ENCODE measurements around the gene ATF7. TPM values are rescaled to one million over a fixed set of nuclear protein-coding genes. Genes with fewer than 3 reads are reported as not detected.
"Not testable (repeated sequence)": the region's sequence is repeated elsewhere in the genome, so short reads cannot be mapped to it uniquely, and the experiment has no call there.

ATF7 gene
- total RNA-seq: 10 to 100 TPM; 28.1 to 31.5 TPM

- Mint-ChIP-seq H3K4me3 (peak within 1 kb of the TSS; percentile 97), H3K9me3 (no peaks in the 10 kb centered on the region), H3K4me1 (peaks cover 29% of the 10 kb centered on the region), H3K27ac (peak within 1 kb of the TSS; percentile 98), H3K36me3 (ENCODE audit: low read depth) (peaks cover 27% of the 10 kb centered on the region), H3K27me3 (no peaks in the 10 kb centered on the region)
- peak; percentile 97 for ATAC-seq (replicated peaks)
These were observed at the start of gene ATF7 for GRCh38 chr12:53625946-53626701. Gene ATF7, minus strand, starts transcription at chr12:53626382. Its CDS starts 25,382 bp downstream, at chr12:53601000.

- Mint-ChIP-seq H3K27ac (peak overlapping the region; percentile 95), H3K27me3 (peaks cover 15% of the 10 kb centered on the region), H3K36me3 (ENCODE audit: low read depth) (peaks cover 60% of the 10 kb centered on the region), H3K4me1 (peaks cover 15% of the 10 kb centered on the region), H3K4me3 (peak overlapping the region; percentile 94), H3K9me3 (no peaks in the 10 kb centered on the region)
- ATAC-seq (replicated peaks): no peak
These were observed 49.0 kb upstream of the ATF7 start for GRCh38 chr12:53674977-53675700.

GRCh38 chr12:53670971-53671370, 44.8 kb upstream of the ATF7 start:
- Mint-ChIP-seq H3K36me3 (ENCODE audit: low read depth) (peaks cover 96% of the 10 kb centered on the region), H3K9me3 (no peaks in the 10 kb centered on the region), H3K27me3 (no peaks in the 10 kb centered on the region), H3K4me1 (peaks cover 10% of the 10 kb centered on the region), H3K27ac (peak overlapping the region; percentile 3), H3K4me3 (no peak overlapping the region)
- no peak for ATAC-seq (replicated peaks)

GRCh38 chr12:53670308-53670707, 44.1 kb upstream of the ATF7 start:
- no peaks in the 10 kb centered on the region for H3K9me3 Mint-ChIP-seq
- no peaks in the 10 kb centered on the region for H3K27me3 Mint-ChIP-seq
- H3K36me3 Mint-ChIP-seq (ENCODE audit: low read depth): peaks cover 97% of the 10 kb centered on the region
- peaks cover 10% of the 10 kb centered on the region for H3K4me1 Mint-ChIP-seq
- H3K27ac Mint-ChIP-seq: no peak overlapping the region
- no peak for ATAC-seq (replicated peaks)
- no peak overlapping the region for H3K4me3 Mint-ChIP-seq

GRCh38 chr12:53667080-53667479, 40.9 kb upstream of the ATF7 start:
- Mint-ChIP-seq H3K27me3 (no peaks in the 10 kb centered on the region), H3K36me3 (ENCODE audit: low read depth) (peaks cover 95% of the 10 kb centered on the region), H3K9me3 (no peaks in the 10 kb centered on the region), H3K4me1 (peaks cover 5% of the 10 kb centered on the region), H3K27ac (no peak overlapping the region), H3K4me3 (no peak overlapping the region)
- no peak for ATAC-seq (replicated peaks)

- Mint-ChIP-seq H3K27ac (no peak overlapping the region), H3K9me3 (no peaks in the 10 kb centered on the region)
These were observed 38.8 kb upstream of the ATF7 start for GRCh38 chr12:53664936-53665335.

GRCh38 chr12:53664191-53664590, 38.0 kb upstream of the ATF7 start:
- H3K36me3 Mint-ChIP-seq (ENCODE audit: low read depth): peaks cover 78% of the 10 kb centered on the region
- no peaks in the 10 kb centered on the region for H3K9me3 Mint-ChIP-seq
- no peak overlapping the region for H3K4me3 Mint-ChIP-seq
- H3K27ac Mint-ChIP-seq: no peak overlapping the region
- ATAC-seq (replicated peaks): no peak
- no peaks in the 10 kb centered on the region for H3K4me1 Mint-ChIP-seq
- no peaks in the 10 kb centered on the region for H3K27me3 Mint-ChIP-seq

More at GRCh38 chr12:53664936-53665335, 38.8 kb upstream of the ATF7 start:
- H3K4me3 Mint-ChIP-seq: no peak overlapping the region
- H3K4me1 Mint-ChIP-seq: no peaks in the 10 kb centered on the region
- H3K27me3 Mint-ChIP-seq: no peaks in the 10 kb centered on the region
- no peak for ATAC-seq (replicated peaks)
- H3K36me3 Mint-ChIP-seq (ENCODE audit: low read depth): peaks cover 86% of the 10 kb centered on the region

- H3K4me1 Mint-ChIP-seq: no peaks in the 10 kb centered on the region
- H3K27ac Mint-ChIP-seq: no peak overlapping the region
- H3K36me3 Mint-ChIP-seq (ENCODE audit: low read depth): peaks cover 37% of the 10 kb centered on the region
- H3K27me3 Mint-ChIP-seq: no peaks in the 10 kb centered on the region
- ATAC-seq (replicated peaks): no peak
- no peak overlapping the region for H3K4me3 Mint-ChIP-seq
- H3K9me3 Mint-ChIP-seq: no peaks in the 10 kb centered on the region
These were observed 33.9 kb upstream of the ATF7 start for GRCh38 chr12:53660041-53660440.

GRCh38 chr12:53659571-53659981, 33.4 kb upstream of the ATF7 start:
- no peaks in the 10 kb centered on the region for H3K27me3 Mint-ChIP-seq
- no peaks in the 10 kb centered on the region for H3K4me1 Mint-ChIP-seq
- H3K4me3 Mint-ChIP-seq: no peak overlapping the region
- peaks cover 32% of the 10 kb centered on the region for H3K36me3 Mint-ChIP-seq (ENCODE audit: low read depth)
- no peak for ATAC-seq (replicated peaks)
- H3K27ac Mint-ChIP-seq: peak overlapping the region; percentile 7
- H3K9me3 Mint-ChIP-seq: no peaks in the 10 kb centered on the region

GRCh38 chr12:53659011-53659551, 32.9 kb upstream of the ATF7 start:
- Mint-ChIP-seq H3K9me3 (no peaks in the 10 kb centered on the region), H3K4me3 (no peak overlapping the region), H3K27me3 (no peaks in the 10 kb centered on the region), H3K4me1 (no peaks in the 10 kb centered on the region), H3K27ac (peak overlapping the region; percentile 7), H3K36me3 (ENCODE audit: low read depth) (peaks cover 27% of the 10 kb centered on the region)
- no peak for ATAC-seq (replicated peaks)

GRCh38 chr12:53657041-53657440, 30.9 kb upstream of the ATF7 start:
- H3K27ac Mint-ChIP-seq: no peak overlapping the region
- H3K36me3 Mint-ChIP-seq (ENCODE audit: low read depth): peaks cover 10% of the 10 kb centered on the region
- ATAC-seq (replicated peaks): no peak
- no peaks in the 10 kb centered on the region for H3K27me3 Mint-ChIP-seq
- H3K9me3 Mint-ChIP-seq: no peaks in the 10 kb centered on the region
- no peak overlapping the region for H3K4me3 Mint-ChIP-seq
- H3K4me1 Mint-ChIP-seq: no peaks in the 10 kb centered on the region

GRCh38 chr12:53653595-53653994, 27.4 kb upstream of the ATF7 start:
- H3K4me3 Mint-ChIP-seq: no peak overlapping the region

GRCh38 chr12:53652366-53652765, 26.2 kb upstream of the ATF7 start:
- Mint-ChIP-seq H3K27ac (no peak overlapping the region), H3K9me3 (no peaks in the 10 kb centered on the region), H3K27me3 (no peaks in the 10 kb centered on the region), H3K4me1 (no peaks in the 10 kb centered on the region), H3K4me3 (no peak overlapping the region), H3K36me3 (ENCODE audit: low read depth) (no peaks in the 10 kb centered on the region)
- no peak for ATAC-seq (replicated peaks)

More at GRCh38 chr12:53653595-53653994, 27.4 kb upstream of the ATF7 start:
- H3K27ac Mint-ChIP-seq: no peak overlapping the region
- H3K27me3 Mint-ChIP-seq: no peaks in the 10 kb centered on the region
- no peak for ATAC-seq (replicated peaks)
- no peaks in the 10 kb centered on the region for H3K36me3 Mint-ChIP-seq (ENCODE audit: low read depth)
- H3K4me1 Mint-ChIP-seq: no peaks in the 10 kb centered on the region
- no peaks in the 10 kb centered on the region for H3K9me3 Mint-ChIP-seq

- no peak for ATAC-seq (replicated peaks)
- H3K4me1 Mint-ChIP-seq: no peaks in the 10 kb centered on the region
- no peaks in the 10 kb centered on the region for H3K27me3 Mint-ChIP-seq
- no peaks in the 10 kb centered on the region for H3K36me3 Mint-ChIP-seq (ENCODE audit: low read depth)
- H3K27ac Mint-ChIP-seq: no peak overlapping the region
- no peak overlapping the region for H3K4me3 Mint-ChIP-seq
- H3K9me3 Mint-ChIP-seq: no peaks in the 10 kb centered on the region
These were observed 25.6 kb upstream of the ATF7 start for GRCh38 chr12:53651737-53652136.

- H3K27ac Mint-ChIP-seq; H3K27me3 Mint-ChIP-seq; ATAC-seq (replicated peaks); H3K4me1 Mint-ChIP-seq; H3K4me3 Mint-ChIP-seq; H3K36me3 Mint-ChIP-seq (ENCODE audit: low read depth); H3K9me3 Mint-ChIP-seq: not testable (repeated sequence)
These were observed 20.1 kb upstream of the ATF7 start for GRCh38 chr12:53646300-53646699.
